ENCODE data around the gene PPIF.

DNA sequence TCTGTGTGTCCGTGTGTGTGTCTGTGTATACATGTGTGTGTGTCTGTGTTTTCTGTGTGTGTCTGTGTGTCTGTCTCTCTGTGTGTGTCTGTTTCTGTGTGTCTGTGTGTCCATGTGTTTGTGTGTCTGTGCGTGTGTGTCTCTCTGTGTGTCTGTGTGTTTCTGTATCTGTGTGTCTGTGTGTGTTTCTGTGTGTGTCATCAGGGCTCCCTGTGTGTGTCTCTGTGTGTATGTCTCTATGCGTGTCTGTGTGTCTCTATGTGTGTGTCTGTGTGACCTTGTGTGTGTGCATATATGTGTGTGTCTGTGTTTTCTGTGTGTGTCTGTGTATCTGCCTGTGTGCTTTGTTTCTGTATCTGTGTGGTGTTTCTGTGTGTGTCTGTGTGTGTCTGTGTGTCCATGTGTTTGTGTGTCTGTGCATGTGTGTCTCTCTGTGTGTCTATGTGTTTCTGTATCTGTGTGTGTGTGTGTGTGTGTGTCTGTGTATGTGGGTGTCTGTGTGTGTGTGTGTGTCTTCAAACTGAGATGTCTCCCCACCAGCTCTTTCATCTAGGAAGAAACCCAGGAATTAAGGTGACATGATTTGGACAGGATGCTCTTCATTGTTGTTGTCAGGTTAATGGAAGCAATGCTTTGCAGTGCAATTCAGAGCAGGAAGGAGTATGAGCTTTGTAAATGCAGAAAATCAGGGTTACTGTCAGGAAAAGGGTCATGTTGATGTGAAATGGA is 20.7 kb upstream of the PPIF start:
- TF ChIP-seq GATA3 (IDR thresholded peaks at IDR 0.05; ENCODE audit: low read depth, low read length) (no peak), GATA2 (IDR thresholded peaks at IDR 0.05; ENCODE audit: low read depth, low read length) (no peak)
